PC-9 (cell line): ENCODE data around the gene GATAD2A. TPM values are rescaled to one million over a fixed set of nuclear protein-coding genes. Genes with fewer than 3 reads are reported as not detected.

ENCODE experiments used
- Bru-seq: library from RNA; stranded (reverse); fragments of 400-500 nt; gene quantifications from one replicate; lab custom pipeline; 2021; lab: Mats Ljungman, UMichigan
- BruChase-seq, 2 experiments: library from RNA; stranded (reverse); fragments of 400-500 nt; gene quantifications; one replicate each; lab custom pipeline; 2021; lab: Mats Ljungman, UMichigan
- BruUV-seq: library from RNA; stranded (reverse); fragments of 400-500 nt; replicated peaks from 2 replicates; lab custom pipeline; 2021; lab: Mats Ljungman, UMichigan
- CTCF ChIA-PET: fragments of 300-600 bp; sonication (Branson Sonifier 250); formaldehyde crosslinking; loops from one replicate; lab custom pipeline; 2022; ENCODE audit warnings: antibody characterized with exemption; lab: Charles Lee
- POLR2A ChIA-PET: fragments of 300-600 bp; sonication (Branson Sonifier 250); formaldehyde crosslinking; loops from one replicate; lab custom pipeline; 2022; ENCODE audit warnings: antibody characterized with exemption; ENCODE audit not compliant: unreplicated experiment; lab: Charles Lee
- DNase-seq, 2 experiments: peaks; one replicate each; pipeline versions ENCODE4 v3.0.0 to v3.0.0-alpha.2; 2015 to 2022; ENCODE audit warnings: mixed read lengths in 1 of 2
- H2AFZ ChIP-seq: fragments of 200-600 bp; sonication (generic); 2 replicates; pipeline ENCODE4 v1.8.1; 2017; ENCODE audit warnings: antibody characterized with exemption
- H3F3A ChIP-seq: fragments of 200-600 bp; sonication (generic); 2 replicates; pipeline ENCODE4 v1.8.1; 2017; ENCODE audit warnings: antibody characterized with exemption, mild to moderate bottlenecking, low read depth; ENCODE audit not compliant: insufficient read depth
- H3K27ac ChIP-seq: fragments of 200-600 bp; sonication (generic); 2 replicates; pipeline ENCODE4 v1.6.1; 2016; ENCODE audit warnings: mixed run types
- H3K27me3 ChIP-seq: fragments of 200-600 bp; sonication (generic); 2 replicates; pipeline ENCODE4 v1.6.1; 2016; ENCODE audit warnings: low read depth, mixed run types; ENCODE audit not compliant: insufficient read depth
- H3K36me3 ChIP-seq: fragments of 200-600 bp; sonication (generic); 2 replicates; pipeline ENCODE4 v1.6.1; 2016; ENCODE audit warnings: low read depth, mixed run types
- H3K4me1 ChIP-seq: fragments of 200-600 bp; sonication (generic); replicated peaks from 2 replicates; pipeline ENCODE4 v1.6.1; 2016; ENCODE audit warnings: mixed run types; ENCODE audit not compliant: insufficient read depth
- H3K4me2 ChIP-seq: fragments of 200-600 bp; sonication (generic); 2 replicates; pipeline ENCODE4 v1.6.1; 2017; ENCODE audit warnings: mixed run types
- H3K4me3 ChIP-seq: fragments of 200-600 bp; sonication (generic); 2 replicates; pipeline ENCODE4 v1.6.1; 2016; ENCODE audit warnings: mixed run types
- H3K79me2 ChIP-seq: fragments of 200-600 bp; sonication (generic); 2 replicates; pipeline ENCODE4 v1.6.1; 2017; ENCODE audit warnings: low read depth, mixed run types
- H3K9me2 ChIP-seq: fragments of 200-600 bp; sonication (generic); 2 replicates; pipeline ENCODE4 v1.8.1; 2017; ENCODE audit warnings: mild to moderate bottlenecking; ENCODE audit not compliant: insufficient read depth
- H3K9me3 ChIP-seq: fragments of 200-600 bp; sonication (generic); 2 replicates; pipeline ENCODE4 v1.8.1; 2016; ENCODE audit warnings: low read depth; ENCODE audit not compliant: insufficient read depth
- H4K20me1 ChIP-seq: fragments of 200-600 bp; sonication (generic); 2 replicates; pipeline ENCODE4 v1.8.1; 2017; ENCODE audit not compliant: insufficient read depth
- EZH2 ChIP-seq: fragments of 200-600 bp; sonication (generic); IDR thresholded peaks from 2 replicates; pipeline ENCODE4 v1.8.0; 2017; ENCODE audit warnings: antibody characterized with exemption, low read depth
- intact Hi-C: fragments of 100-400 bp; cut with micrococcal nuclease; formaldehyde crosslinking; loops from one replicate; pipeline ENCODE4 v1.10.0; 2022; ENCODE audit not compliant: unreplicated experiment
- long read RNA-seq: library from polyadenylated mRNA; stranded (forward); transcript quantifications from one replicate; pipeline ENCODE4 v2.0.0, GENCODE V29; 2022
- total RNA-seq: library from RNA; stranded (reverse); gene quantifications from 2 replicates; pipeline ENCODE4 v1.2.3, GENCODE V29; 2021
- TF ChIP-seq, protein P1 (sequence below): fragments of 200-600 bp; sonication (generic); conservative IDR thresholded peaks from 2 replicates; pipeline ENCODE4 v1.6.1; 2017; ENCODE audit warnings: mixed run types, antibody characterized with exemption, mild to moderate bottlenecking, moderate library complexity

Gene GATAD2A, protein sequence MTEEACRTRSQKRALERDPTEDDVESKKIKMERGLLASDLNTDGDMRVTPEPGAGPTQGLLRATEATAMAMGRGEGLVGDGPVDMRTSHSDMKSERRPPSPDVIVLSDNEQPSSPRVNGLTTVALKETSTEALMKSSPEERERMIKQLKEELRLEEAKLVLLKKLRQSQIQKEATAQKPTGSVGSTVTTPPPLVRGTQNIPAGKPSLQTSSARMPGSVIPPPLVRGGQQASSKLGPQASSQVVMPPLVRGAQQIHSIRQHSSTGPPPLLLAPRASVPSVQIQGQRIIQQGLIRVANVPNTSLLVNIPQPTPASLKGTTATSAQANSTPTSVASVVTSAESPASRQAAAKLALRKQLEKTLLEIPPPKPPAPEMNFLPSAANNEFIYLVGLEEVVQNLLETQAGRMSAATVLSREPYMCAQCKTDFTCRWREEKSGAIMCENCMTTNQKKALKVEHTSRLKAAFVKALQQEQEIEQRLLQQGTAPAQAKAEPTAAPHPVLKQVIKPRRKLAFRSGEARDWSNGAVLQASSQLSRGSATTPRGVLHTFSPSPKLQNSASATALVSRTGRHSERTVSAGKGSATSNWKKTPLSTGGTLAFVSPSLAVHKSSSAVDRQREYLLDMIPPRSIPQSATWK
- total RNA-seq (97.8 and 129 TPM in 2 replicates), Bru-seq, nascent RNA (percentile 86 among the genes with signal in this experiment), BruChase-seq, experiment 1, labeled RNA remaining after a 2-hour chase (percentile 81 among the genes with signal in this experiment), BruChase-seq, experiment 2, labeled RNA remaining after a 6-hour chase (percentile 84 among the genes with signal in this experiment)
- long read RNA-seq, full-length matches to known transcripts, result 1 of 80 reads
- long read RNA-seq, partial matches to known transcripts, result 21 of 80 reads
- long read RNA-seq, other reads (novel, unspliced or antisense), result 58 of 80 reads

DNA sequence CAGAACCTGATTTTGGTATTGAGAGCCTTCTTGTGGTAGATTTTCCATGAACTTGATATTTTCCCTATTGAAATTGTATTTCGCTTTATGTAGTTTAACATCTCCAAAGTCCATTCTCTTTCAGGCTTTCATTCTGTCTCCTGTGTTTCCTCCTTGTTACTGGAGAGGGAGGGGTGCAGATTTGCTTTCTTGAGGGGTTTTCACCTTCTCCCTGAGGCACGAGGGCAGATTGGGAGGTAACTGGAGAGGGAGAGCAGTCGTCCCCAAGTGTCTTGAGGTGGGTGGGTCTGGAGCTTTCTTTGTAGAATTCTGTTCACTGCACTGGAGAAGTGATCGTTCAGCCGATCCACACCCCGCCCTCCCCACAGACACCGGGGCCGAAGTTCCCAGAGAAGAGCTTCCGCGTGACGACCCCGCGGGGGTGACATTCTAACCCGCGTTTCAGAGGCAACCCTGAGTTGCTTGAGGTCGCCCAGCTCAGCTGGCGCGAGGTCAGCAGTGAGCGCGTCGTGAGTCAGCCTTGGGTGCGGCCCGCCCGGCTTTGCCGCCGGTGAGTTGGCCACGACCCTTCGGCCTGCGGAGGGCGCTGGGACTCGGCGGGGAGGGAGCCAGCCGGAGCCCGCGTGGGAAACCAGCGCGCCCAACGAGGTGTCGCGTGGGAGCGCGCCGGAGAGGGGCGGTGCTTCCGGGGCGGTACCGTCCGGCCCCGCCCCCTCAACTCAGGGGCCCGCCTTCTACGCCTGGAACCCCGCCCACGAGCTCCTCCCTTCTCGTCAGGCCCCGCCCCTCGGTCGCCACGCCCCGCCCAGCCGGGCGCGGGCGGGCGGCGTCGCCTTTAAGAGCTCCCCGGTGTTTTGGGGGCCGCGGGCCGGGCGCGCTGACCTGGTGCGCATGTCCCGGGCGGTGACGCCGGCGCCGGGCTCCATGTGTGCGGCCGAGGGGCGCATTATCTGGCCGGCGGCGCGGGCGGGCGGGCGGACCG, at the start of gene GATAD2A:
TSS of gene GATAD2A (plus strand) at position 797 of the 982 bp plus-strand sequence. CDS start 59,671 bp downstream, outside the sequence.
- Histone ChIP-seq H3K27me3 (no peaks in the 10 kb centered on the region), H3F3A (peaks cover 79% of the 10 kb centered on the region), H2AFZ (peak within 1 kb of the TSS; percentile 72; the same call in 1 of the 2 replicates), H3K9me2 (no peaks in the 10 kb centered on the region), H3K79me2 (peaks cover 79% of the 10 kb centered on the region), H4K20me1 (peaks cover 42% of the 10 kb centered on the region), H3K4me1 (peaks cover 63% of the 10 kb centered on the region), H3K4me2 (peak within 1 kb of the TSS; percentile 95), H3K27ac (peak within 1 kb of the TSS; percentile 82), H3K9me3 (no peaks in the 10 kb centered on the region), H3K36me3 (no peaks in the 10 kb centered on the region), H3K4me3 (peak within 1 kb of the TSS; percentile 92)
- TF ChIP-seq, protein P1, sequence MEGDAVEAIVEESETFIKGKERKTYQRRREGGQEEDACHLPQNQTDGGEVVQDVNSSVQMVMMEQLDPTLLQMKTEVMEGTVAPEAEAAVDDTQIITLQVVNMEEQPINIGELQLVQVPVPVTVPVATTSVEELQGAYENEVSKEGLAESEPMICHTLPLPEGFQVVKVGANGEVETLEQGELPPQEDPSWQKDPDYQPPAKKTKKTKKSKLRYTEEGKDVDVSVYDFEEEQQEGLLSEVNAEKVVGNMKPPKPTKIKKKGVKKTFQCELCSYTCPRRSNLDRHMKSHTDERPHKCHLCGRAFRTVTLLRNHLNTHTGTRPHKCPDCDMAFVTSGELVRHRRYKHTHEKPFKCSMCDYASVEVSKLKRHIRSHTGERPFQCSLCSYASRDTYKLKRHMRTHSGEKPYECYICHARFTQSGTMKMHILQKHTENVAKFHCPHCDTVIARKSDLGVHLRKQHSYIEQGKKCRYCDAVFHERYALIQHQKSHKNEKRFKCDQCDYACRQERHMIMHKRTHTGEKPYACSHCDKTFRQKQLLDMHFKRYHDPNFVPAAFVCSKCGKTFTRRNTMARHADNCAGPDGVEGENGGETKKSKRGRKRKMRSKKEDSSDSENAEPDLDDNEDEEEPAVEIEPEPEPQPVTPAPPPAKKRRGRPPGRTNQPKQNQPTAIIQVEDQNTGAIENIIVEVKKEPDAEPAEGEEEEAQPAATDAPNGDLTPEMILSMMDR, result no peak; the same call in 1 of the 2 replicates
- no peak for TF ChIP-seq EZH2
- peak; percentile 87 to 93 for DNase-seq
- TSS peak; percentile 85 for BruUV-seq
- ChIA-PET CTCF (interaction anchor here (0.6 to 1.5 kb wide), 7 partner anchors 27 to 197 kb away, joined by 3 to 13 read pairs (median 4); no protein-coding TSS in a partner anchor), POLR2A (interaction anchor here (0.5 to 2.1 kb wide), 6 partner anchors 9 to 372 kb away, joined by 3 to 15 read pairs (median 4); no protein-coding TSS in a partner anchor)
- intact Hi-C loops, result loop anchor here (1.0 kb wide), 2 partner anchors 20 to 40 kb away; no protein-coding TSS in a partner anchor

DNA sequence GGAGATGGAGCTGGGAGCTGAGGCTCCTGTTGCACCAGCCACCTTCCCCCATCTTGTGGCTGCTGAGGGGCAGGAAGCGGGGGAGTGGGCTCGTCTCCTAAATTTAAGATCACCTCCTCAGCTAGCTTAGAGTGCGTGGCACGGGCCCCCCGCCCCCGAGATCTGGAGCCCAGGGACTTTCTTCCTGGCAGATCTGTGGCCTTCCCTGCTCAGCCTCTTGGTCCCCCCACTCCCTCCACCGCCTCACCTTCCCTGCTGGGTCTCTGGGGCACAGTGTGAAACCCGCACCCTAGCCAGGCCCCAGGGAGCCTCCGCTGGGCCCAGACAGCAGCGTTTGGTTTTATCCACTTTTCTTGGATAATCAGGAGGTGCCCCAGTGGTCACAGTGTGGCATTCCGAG, 49.0 kb upstream of the GATAD2A start:
- Histone ChIP-seq H3K36me3 (peaks cover 19% of the 10 kb centered on the region; the same call in 1 of the 2 replicates), H3K27ac (no peak overlapping the region), H3K4me2 (no peak overlapping the region), H3F3A (peaks cover 31% of the 10 kb centered on the region; the same call in 1 of the 2 replicates), H3K9me3 (no peaks in the 10 kb centered on the region), H2AFZ (no peak overlapping the region), H4K20me1 (no peaks in the 10 kb centered on the region), H3K27me3 (no peaks in the 10 kb centered on the region), H3K4me3 (no peak overlapping the region), H3K9me2 (no peaks in the 10 kb centered on the region), H3K79me2 (no peaks in the 10 kb centered on the region), H3K4me1 (no peaks in the 10 kb centered on the region)
- intact Hi-C loops, result no loop called here
- TF ChIP-seq EZH2, result no peak
- TF ChIP-seq, protein P1, result no peak
- DNase-seq, result no peak
- POLR2A ChIA-PET, result no interaction called here
- BruUV-seq, result no TSS peak
- CTCF ChIA-PET, result no interaction called here
